ENCODE results near the gene RFPL2.
A peak's percentile ranks its signal among the peaks of the same experiment; 100 is the strongest.

Gene RFPL2

DNA sequence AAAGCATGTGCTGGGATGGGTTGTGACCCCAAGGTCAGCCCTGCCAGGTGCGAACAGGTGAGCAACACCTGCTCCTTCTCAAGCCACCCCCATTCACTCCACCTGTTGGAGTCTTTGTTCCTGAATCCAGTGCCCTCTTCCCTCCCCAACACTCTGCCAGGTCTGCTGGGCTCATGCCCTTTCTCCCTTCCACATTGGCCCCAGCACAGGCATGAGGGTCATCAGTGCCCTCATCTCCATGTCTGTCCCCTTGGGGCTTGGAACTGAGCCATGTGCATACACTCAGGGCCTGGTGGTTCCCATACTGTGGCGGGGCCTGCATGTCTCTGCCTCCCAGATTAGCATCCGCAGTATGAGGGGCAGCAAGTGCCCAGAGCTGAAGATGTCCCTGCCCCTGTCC lies 19.1 kb downstream of the RFPL2 start:
- no peak overlapping the region for H3K4me3 ChIP-seq (ENCODE audit: control insufficient read depth, low read depth, low read length)
- no peak for DNase-seq (ENCODE audit: low read depth)
- TF ChIP-seq, protein P1, sequence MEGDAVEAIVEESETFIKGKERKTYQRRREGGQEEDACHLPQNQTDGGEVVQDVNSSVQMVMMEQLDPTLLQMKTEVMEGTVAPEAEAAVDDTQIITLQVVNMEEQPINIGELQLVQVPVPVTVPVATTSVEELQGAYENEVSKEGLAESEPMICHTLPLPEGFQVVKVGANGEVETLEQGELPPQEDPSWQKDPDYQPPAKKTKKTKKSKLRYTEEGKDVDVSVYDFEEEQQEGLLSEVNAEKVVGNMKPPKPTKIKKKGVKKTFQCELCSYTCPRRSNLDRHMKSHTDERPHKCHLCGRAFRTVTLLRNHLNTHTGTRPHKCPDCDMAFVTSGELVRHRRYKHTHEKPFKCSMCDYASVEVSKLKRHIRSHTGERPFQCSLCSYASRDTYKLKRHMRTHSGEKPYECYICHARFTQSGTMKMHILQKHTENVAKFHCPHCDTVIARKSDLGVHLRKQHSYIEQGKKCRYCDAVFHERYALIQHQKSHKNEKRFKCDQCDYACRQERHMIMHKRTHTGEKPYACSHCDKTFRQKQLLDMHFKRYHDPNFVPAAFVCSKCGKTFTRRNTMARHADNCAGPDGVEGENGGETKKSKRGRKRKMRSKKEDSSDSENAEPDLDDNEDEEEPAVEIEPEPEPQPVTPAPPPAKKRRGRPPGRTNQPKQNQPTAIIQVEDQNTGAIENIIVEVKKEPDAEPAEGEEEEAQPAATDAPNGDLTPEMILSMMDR (conservative IDR thresholded peaks at IDR 0.05; ENCODE audit: control insufficient read depth, insufficient read depth, low read depth, low read length): no peak

DNA sequence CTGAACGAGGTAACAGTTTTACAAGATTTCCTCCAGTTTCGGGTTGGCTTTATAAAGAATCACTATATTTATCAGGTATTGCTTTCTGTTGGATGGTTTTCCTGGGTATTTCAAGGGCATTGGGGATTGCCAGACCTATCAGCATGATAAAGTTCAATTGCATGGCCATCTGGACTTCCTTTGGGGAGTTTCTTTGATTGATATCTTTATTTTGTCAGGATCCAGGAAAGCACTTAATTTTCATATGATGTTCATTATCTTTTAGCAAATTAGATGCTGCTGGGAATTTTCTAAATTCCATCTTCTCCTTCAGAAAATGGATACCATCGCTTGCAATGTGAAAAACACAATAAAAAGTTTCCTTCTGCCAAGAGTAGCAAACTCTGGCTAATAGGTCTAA lies 21.2 kb downstream of the RFPL2 start:
- TF ChIP-seq, protein P1 (conservative IDR thresholded peaks at IDR 0.05; ENCODE audit: control insufficient read depth, insufficient read depth, low read depth, low read length): no peak

DNA sequence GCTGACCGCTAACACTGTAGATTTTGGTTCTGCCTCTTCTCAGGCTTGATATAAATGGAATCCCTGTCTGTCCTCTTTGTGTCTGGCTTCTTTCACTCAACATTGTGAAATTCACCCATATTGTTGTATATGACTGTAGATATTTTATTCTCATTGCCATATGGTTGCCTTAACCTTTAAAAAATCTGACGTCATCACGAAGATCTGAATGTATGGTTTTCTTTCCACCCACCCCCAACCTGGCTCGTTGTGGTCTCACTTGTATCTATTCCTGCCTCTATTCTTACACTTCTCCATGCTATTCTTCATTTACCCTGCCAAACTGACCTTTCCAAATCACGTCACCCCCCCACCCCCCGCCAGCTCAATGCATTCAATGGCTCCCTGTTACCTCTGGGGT lies 23.8 kb downstream of the RFPL2 start:
- no peak for DNase-seq (ENCODE audit: low read depth)
- TF ChIP-seq, protein P1 (conservative IDR thresholded peaks at IDR 0.05; ENCODE audit: control insufficient read depth, insufficient read depth, low read depth, low read length): no peak
- H3K4me3 ChIP-seq (ENCODE audit: control insufficient read depth, low read depth, low read length): no peak overlapping the region

More for the DNA sequence above, 21.2 kb downstream of the RFPL2 start:
- DNase-seq (ENCODE audit: low read depth): no peak
- no peak overlapping the region for H3K4me3 ChIP-seq (ENCODE audit: control insufficient read depth, low read depth, low read length)

- DNase-seq (ENCODE audit: low read depth): peak; percentile 1
- H3K4me3 ChIP-seq (ENCODE audit: control insufficient read depth, low read depth, low read length): no peak overlapping the region
- TF ChIP-seq, protein P1 (conservative IDR thresholded peaks at IDR 0.05; ENCODE audit: control insufficient read depth, insufficient read depth, low read depth, low read length): no peak
These were observed 27.6 kb downstream of the RFPL2 start for GRCh38 chr22:32177221-32177765.

- TF ChIP-seq, protein P1 (conservative IDR thresholded peaks at IDR 0.05; ENCODE audit: control insufficient read depth, insufficient read depth, low read depth, low read length): no peak
- no peak for DNase-seq (ENCODE audit: low read depth)
- no peak overlapping the region for H3K4me3 ChIP-seq (ENCODE audit: control insufficient read depth, low read depth, low read length)
These were observed 28.9 kb downstream of the RFPL2 start for GRCh38 chr22:32175683-32176644.

DNA sequence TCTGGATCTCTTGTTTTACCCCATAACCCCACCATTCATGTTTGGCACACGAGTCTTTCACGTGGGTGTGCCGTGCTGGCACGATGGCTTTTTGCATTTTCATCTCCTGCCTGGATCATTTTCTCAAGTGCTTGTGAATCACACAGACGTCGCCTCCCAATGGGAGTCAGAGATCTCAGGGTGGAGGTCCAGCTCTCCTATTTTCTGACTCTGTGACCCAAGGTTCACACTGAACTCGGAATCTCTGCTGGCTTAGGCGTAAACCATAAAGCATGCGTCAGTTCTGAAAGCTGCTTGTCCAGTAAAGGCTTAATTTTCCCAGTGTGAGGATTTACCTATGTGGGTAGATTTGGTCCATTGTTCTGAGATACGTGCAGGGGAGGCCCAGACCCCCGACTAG lies 29.8 kb downstream of the RFPL2 start:
- H3K4me3 ChIP-seq (ENCODE audit: control insufficient read depth, low read depth, low read length): no peak overlapping the region
- TF ChIP-seq, protein P1 (conservative IDR thresholded peaks at IDR 0.05; ENCODE audit: control insufficient read depth, insufficient read depth, low read depth, low read length): no peak
- DNase-seq (ENCODE audit: low read depth): no peak
